Measurements from ENCODE around the gene HOXA6.
A peak's percentile ranks its signal among the peaks of the same experiment; 100 is the strongest.

The HOXA6 gene

GRCh38 chr7:27147199-27148030, at the start of gene HOXA6:
TSS of gene HOXA6 (minus strand) at chr7:27147774. CDS start at chr7:27147749, 25 bp downstream.
- DNase-seq: no peak

DNA sequence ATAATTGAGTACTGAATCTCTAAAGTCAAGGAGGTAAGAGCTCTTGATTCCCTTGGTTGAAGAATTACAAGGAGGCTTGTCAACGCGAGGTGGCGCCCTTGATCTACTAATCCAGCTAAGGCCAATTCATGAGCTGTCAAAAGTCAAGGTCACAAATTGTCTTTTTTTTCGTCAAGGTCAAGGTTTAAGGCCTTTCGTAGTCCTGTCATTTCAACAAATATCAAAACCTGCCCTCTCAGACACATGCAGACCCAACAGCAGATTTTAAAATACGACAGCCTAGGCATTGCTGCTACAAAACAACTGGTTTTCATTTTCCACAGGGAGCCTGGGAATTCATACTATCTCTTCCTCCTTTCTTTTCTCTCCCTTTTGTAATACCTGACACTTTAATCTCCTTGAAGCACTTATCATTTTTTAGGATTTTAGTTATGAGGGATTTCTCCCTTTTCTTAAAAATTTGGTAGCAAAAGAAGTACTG, 48.8 kb upstream of the HOXA6 start:
- DNase-seq: peak; percentile 75

GRCh38 chr7:27194686-27195379, 47.3 kb upstream of the HOXA6 start:
- DNase-seq: no peak

DNA sequence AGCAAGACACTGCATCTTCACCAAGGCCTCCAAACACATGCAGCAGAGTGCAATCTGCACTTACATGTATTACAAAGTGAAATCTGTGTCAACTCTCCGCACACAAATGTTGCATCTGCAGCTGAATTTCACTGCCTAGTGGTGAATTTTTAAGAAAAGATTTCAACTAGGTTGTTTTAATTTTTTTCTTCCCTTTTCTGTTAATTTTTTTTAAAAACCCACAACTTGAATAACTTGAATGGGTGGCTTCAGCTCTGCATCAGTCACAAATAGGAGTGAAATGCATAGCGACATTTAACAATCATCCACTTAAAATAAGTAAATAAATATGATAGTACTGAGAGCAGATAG, 46.4 kb upstream of the HOXA6 start:
- DNase-seq: no peak

DNA sequence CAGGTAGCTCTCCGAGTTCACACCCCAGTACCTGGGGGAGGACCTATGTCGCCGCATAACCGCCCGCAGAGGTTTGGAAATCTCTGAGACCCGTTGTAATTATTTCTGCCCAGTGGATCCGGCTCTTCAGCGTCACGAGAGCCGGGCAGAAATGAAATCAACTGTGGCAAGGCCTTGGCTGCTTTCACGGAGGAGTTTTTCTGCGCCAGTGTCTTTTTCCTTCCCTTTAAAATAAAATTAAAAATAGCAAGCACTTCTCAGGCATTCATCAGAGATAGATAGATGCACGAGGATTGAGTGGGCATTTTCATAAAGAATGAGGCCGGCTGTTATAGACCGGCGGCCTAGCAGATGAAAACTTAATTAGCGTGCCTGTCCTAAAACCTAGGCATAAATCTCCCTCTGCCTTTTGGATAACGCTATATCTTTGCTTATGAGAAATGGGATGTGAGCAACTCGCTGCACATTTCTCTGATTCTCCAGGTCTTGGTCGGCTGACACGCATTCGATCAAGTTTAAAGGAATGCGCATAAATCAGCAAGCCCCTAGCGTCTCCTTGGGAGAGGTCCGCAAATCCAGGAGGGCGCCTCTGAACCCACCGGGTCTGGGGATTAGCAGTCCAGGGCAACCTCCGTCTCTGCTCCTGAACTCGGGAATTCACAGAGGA, 45.9 kb upstream of the HOXA6 start:
- DNase-seq: no peak

GRCh38 chr7:27192546-27193334, 45.2 kb upstream of the HOXA6 start:
- no peak for DNase-seq

DNA sequence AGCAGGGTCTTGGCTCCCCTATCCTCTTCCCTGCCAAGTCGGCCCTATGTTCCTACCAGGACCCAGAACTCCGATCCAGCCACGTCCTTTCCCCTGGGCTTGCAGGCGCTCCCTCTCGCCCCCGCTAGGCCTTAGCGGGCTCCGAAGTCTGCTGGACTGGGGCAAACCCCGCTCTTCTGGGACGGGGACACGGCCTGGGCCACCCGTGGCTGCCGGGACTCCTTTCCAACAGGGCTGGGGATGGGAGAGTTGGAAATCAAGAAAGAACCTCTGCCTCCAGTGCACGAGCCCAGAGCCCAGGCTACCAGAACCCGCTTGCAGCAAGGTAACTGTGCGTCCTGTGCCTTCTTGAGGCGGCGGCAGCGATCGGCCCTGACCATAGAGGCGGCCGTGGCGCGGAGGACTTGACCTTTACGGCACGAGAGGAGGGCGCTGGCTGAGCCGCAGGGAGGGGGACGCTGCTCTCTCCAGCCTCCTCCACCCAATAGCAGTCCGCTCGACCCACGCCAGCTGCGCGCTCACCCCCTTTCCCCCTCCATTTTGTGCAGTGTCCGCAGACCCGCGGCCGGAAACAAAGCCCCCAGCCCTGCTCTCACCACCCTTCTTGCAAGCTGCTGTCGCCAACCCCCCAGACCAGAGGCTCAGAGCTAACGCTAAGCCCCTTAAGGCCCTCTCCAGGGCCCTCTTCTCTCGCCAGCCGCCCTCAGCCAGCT, 44.4 kb upstream of the HOXA6 start:
- no peak for DNase-seq

GRCh38 chr7:27191161-27191731, 43.7 kb upstream of the HOXA6 start:
- no peak for DNase-seq

DNA sequence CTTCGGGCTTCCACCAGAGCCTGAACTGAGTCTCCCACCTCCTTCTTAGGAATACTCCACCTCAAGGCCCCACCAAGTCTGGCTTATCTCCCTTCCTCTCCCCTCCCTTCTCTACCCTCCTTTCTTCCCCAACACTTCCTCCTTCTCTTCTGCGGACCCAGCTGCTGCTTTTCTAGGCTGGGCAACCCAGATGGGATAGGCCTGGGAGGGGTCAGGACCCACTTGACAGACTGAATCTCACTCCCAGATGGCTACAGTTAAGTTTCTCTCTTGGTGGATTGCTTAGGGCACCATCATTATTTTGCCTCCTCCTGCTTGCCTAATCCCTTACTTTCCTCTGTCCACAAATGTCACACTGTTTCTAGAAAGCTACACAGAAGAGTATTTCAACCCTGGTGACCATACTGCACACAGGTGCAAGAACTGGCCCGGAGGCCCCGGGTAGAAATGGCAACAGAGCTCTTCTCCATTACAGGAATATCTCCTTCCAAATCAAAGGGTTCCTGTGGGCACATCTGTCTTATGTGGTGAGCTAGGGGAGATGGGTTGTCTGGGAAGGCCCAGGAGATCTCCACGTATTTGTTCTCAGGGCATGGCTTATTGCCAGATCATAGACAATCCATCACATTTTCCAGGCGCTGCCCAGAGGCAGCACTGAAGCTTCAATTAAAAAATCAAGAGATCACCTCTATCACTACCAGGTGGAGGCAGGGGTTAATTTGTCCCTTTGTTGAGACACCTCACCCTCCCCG, 42.6 kb upstream of the HOXA6 start:
- no peak for DNase-seq

DNA sequence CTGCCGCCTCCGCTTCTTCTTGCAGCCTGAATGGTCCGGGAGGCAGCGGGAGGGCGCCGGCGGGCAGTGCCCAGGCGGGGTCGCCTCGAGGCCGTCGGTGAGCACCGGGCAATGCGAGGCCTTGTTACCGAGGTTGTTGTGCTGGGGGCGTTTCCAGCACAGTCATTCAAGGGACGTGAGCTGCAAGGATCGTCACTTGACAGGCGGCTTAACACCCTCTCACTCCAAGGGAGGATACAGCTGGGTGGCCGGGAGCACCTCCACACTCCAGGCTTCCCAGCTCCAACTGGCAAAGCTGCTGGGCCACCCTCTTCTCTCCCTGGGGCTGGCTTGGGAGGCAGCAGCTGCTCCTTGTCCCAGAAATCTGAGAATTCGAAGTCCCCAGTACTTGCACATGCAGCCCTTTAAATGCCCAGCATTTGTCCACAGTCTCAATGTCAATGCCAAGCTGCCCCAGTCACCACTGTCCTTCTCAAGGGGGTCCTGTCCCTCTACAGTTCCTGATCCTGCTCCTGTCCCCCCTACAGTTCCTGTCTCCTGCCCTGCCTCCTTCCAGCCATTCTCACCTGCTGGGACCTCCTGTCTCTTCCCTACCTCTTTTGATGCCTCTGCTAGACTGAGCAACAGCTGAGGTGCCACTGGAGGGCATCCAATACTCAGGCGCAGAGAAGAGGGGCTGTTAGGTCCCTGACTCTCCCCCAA, 41.9 kb upstream of the HOXA6 start:
- no peak for DNase-seq

GRCh38 chr7:27188386-27189294, 41.1 kb upstream of the HOXA6 start:
- peak; percentile 54 for DNase-seq

DNA sequence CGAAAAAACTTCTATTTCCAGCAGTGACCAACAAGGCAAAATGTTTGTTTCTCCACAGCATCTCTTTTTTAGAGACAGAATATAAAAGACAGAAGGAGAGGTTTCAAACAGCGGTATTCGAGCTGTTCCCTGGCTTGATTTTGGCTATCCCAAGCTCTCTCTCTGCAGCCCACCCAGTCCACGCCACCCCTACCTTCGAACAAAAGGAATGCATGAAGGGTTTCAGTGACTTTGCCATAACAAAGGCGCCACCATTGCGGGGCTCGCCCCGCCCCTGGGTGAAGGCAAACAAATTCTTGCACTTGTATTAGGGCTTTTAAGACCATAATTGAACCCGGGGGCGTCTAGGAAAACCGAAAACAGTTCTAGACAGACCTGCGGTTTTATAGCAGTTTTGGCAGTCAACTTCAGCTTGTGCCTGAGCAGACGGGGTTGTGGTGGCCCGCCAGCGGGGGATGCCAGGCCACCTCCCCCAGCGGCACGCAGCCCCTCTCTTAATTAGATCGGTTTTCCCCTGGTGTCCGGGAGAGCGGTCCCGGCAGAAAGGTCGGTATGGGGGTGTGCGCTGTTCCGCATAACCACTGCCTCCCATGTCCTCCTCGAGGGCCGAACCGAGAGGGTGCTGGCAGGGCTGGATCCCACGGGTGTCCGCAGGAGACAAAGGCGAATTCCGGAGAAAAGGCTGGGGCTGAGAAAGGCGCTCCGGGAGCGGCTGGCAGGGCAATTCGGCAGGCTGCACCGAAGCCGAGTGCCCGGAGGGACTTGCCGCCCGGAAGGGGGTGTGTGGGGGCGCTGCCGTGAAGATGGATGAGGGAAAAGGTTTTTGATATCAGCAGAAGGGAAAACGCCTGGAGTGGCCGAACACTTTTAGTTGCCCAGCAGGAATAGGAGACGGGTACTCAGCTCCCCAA, 40.2 kb upstream of the HOXA6 start:
- no peak for DNase-seq

- DNase-seq: no peak
These were observed 39.3 kb upstream of the HOXA6 start for GRCh38 chr7:27186668-27187474.

- no peak for DNase-seq
These were observed 38.5 kb upstream of the HOXA6 start for GRCh38 chr7:27185854-27186667.

DNA sequence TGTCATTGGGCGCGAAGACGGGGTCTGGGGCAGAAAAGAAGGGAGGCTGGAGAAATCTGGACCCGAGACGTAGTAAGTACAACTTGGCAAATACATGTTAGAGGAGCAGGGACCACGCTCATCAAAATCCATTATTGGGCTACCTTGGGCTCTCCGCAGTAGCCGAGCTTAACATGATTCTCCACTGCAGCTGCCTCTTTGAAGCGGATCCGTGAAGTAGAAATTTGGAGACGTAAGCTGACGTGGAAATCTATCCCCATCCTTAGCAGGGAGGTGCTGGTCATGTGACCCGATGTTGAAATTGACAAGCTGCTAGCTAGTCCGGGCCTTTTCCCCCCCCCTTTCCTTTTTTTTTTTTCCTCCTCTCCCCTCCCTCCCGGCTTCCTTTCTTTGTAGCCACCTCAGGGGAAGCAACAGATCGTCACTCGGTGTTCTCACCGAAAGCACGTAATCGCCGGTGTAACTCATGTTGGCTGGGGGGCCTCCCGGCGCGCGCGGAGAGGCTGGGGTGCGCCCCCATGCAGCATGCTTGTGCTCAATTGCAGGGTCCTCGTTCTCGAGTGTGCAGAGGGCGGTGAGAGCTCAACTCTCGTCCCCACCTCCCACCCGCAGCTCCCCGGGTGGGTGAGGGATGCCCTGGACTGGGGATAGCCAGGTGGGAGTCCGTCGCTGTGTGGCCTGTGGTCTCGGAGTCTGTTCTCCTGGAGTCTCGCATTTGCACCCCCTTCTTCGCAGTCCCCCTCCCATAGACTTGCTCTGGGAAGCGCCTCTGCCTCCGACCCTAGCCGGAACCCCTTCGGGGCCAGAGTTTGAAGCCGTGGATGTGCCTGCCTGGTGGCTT, 37.7 kb upstream of the HOXA6 start, which contains the start of gene HOXA11:
HOXA11 (minus strand) TSS at position 220 of the 841 bp plus-strand sequence; CDS start at position 132, 88 bp downstream.
- DNase-seq: no peak

Measured in CD4-positive, alpha-beta T cell treated with Interleukin-15 for 1 hour (primary cell).